Effector CD8-positive, alpha-beta T cell (primary cell): ENCODE results near the gene MRM1.
"Not testable (repeated sequence)": the region's sequence is repeated elsewhere in the genome, so short reads cannot be mapped to it uniquely, and the experiment has no call there.

Source experiments
- DNase-seq: peaks from one replicate; lab custom pipeline; 2025; lab: John Stamatoyannopoulos, UW

Gene MRM1

DNA sequence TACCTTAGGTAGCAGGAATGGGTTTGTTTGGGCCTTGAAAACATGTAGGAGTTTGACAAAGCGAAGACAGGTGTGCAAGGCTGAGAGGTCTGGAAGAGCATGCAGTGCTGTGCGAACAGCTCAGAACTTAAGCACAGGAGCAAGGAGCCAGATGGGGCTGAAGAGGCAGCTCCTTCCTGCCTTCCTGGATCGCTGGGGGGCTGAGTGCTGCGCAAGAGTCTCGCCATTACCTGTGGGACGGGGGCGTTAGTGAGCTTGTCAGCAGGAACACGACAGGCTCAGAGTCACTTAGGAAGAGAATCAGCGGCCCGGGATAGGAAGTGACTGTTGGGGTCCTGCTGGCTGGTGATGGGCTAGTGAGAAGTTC, 464 bp upstream of the MRM1 start:
- peak; percentile 34 for DNase-seq

- DNase-seq = no peak
Measured at GRCh38 chr17:36602030-36602748, 806 bp downstream of the MRM1 start.

DNA sequence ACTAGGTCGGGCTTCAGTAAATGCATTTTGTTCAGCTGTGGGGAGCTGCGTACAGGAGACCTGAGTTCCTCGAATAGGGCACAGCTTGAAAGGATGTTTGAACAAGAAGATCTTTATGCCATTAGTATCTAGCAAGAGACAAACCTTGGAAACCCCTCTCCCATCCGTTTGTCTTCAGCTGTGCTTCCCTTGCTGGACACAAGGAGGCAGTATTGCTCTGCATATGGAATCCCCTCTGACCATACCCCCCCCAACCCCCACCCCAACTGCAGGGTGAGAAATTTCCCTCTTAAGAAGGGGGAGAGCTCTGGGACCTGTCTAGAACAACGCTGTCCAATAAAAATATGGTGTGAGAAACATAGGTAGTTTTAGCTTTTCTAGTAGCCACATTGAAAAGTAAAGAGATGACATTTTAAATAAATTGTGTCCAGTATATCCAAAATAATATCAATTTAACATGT, 1.6 kb downstream of the MRM1 start:
- peak; percentile 74 for DNase-seq

GRCh38 chr17:36605028-36605427, 3.6 kb downstream of the MRM1 start:
- DNase-seq = not testable (repeated sequence)

- DNase-seq = no peak
Measured at GRCh38 chr17:36608280-36608679, 6.9 kb downstream of the MRM1 start.

DNA sequence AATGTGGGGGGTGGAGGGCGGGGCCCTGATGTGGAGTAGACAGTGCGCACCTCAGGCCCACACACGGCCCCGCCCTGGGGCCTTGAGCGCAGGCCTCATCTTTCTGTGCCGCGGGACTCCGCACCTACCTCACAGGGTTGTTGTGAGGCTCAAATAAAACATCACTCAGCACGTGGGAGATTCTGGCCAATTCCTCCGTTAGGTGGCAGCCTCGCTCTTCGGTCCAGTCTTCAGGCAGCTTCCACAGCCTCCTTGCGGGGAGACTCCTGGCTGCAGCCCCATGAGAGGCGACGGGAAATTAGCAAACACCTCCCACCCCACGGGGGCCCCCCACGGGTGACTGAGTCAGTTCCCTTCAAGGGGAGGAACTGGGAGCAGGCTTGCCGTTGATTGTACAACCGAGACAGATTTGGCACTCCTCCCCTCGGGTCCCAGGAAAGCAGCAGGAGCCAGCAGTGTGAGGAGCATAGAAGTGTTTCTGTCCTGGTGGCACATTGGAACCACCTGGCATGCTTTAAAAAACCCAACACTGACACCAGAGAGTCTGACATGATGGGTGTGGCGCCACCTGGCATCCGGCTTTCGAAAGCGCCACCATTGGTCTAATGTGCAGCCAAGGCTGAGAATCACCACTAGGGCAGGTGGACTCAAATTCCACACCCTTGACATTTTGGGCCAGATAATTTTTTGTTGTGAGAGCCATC, 7.6 kb downstream of the MRM1 start:
- no peak for DNase-seq

DNA sequence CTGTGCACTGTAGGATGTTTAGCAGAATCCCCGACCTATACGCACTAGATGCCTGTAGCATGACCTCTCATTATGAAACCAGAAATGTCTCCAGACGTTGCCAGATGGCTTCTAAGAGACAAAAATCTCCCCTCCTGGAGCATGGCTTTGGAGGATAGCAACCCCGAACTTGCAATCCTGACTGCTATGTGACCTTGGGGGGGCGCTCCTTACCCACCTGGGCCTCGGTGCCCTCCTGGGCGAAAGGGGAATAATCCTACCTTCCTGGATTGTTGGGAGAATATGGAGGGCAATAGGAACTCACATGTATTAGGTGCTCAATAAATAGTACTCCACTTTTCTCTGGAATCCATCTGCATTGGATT, 8.1 kb downstream of the MRM1 start:
- no peak for DNase-seq

- DNase-seq = no peak
Measured at GRCh38 chr17:36610474-36610873, 9.1 kb downstream of the MRM1 start.

DNA sequence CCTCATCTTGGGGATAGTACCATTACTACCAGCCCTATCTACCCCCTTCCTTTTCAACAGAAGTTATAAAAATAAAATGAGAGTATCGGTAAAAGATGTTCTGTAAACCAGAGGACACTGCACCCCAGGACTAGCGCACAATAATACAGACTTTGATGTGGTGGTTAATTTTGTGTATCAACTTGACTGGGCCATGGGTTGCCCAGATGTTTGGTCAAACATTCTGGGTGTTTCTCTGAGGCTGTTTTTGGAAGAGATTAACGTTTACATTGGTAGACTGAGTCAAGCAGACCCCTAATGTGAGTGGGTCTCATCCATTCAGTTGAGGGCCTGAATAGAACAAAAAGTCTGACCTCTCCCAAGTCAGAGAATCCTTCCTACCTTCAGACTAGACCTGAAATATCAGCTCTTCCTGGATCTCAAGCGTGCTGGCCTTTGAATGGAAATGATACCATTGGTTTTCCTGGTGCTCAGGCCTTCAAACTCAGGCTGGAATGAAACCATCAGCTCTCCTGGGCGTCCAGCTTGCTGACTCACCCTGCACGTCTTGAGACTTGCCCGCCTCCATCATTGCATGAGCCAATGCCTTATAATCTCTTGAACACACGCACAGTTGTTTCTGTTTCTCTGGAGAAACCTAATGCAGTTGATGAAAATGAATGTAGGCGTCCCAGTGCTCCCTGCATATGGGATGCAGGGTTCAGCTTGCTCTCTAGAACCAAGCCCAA, 10.1 kb downstream of the MRM1 start:
- no peak for DNase-seq

DNA sequence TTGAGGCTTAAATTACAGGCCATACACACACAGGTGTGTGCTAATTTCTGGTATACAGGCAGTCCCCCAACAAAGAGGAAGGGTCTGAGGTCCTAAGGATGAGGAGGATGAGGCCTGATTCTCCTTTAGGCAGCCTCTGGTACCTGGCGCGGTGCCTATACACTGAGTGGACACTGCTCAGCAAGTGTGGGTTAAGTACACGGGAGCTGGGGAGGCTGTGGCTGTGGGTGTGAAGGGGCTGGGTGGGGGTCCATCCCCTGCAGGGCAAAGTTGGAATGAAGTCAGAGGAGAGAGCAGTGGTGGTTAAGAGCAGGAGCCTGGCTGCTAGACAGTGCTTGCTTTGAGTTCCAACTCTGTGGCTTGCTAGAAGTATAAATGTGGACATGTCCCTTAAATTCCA, 10.9 kb downstream of the MRM1 start:
- DNase-seq = no peak

DNA sequence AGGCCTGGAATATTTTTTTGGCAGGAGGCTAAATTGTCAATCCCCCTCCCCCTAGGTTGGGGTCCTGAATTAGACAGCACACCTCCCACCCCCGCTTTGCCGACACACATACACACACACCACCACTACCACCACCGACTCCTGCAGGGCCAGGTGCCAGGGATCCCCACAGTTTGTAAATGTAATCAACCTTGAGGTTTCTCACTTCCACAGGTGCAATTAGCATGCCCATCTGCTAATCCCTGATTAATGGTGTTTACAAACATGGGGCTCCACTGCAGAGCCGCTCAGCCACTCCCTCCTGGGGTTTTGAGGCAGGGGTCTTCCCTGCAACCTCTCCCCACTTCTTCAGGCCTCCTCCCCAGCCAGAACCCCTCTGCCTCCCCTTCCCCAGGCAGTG, 11.8 kb downstream of the MRM1 start:
- DNase-seq = no peak

GRCh38 chr17:36614081-36614480, 12.7 kb downstream of the MRM1 start:
- no peak for DNase-seq

GRCh38 chr17:36614933-36615332, 13.6 kb downstream of the MRM1 start:
- DNase-seq = no peak

- DNase-seq = no peak
Measured at GRCh38 chr17:36616061-36617029, 15.0 kb downstream of the MRM1 start.

DNA sequence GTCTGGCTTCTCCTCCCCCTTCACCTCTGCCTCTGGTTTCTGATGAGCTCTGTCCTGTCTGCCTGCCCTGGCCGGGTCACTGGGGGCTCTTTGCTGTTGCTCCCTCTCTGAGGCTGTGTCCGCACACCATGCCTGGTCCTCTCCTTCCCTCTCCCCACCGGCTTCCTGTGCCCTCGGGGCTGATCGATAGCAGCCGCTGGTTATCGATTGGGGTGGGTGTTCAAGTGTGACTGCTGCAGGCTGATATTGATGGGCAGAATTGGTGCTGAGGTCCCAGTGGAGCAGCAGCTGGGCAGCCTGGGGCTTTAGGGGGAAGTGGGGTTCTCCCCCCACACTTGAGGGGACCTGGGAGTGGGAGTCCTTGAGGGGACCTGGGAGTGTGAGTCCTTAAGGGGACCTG, 16.4 kb downstream of the MRM1 start:
- no peak for DNase-seq

- no peak for DNase-seq
Measured at GRCh38 chr17:36623281-36623680, 21.9 kb downstream of the MRM1 start.

GRCh38 chr17:36625188-36625587, 23.8 kb downstream of the MRM1 start:
- DNase-seq = no peak

GRCh38 chr17:36627101-36627500, 25.7 kb downstream of the MRM1 start:
- DNase-seq = no peak

GRCh38 chr17:36628576-36628975, 27.2 kb downstream of the MRM1 start:
- no peak for DNase-seq

DNA sequence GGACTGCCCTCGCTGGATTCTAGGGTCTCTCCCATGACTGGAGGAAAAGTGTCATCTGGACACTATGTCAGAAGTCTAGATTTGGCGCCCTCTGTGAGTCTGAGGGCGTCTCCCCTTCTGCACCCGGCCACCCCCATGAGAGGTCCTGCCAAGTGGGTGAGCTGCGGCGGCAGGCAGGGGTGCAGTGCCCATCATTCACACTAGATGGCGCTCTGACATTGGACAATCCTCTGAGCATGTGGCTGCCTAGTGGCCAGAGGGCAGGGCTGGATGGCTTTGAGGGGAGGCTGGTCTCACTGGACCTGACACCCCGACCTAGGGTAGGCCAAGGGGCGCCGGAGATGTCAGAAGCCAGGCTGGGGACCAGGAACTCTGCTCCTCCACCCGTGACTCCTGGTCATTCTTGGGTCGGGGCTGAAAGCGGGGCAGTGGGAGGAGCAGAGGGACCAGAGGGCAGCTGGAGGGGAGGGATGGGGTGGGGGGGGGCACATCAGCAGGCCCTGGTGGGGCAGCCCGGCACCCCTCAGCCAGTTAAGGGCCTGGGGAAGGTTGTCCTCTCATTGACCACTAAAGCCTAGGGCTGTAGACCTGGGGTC, 28.0 kb downstream of the MRM1 start:
- peak; percentile 61 for DNase-seq

DNA sequence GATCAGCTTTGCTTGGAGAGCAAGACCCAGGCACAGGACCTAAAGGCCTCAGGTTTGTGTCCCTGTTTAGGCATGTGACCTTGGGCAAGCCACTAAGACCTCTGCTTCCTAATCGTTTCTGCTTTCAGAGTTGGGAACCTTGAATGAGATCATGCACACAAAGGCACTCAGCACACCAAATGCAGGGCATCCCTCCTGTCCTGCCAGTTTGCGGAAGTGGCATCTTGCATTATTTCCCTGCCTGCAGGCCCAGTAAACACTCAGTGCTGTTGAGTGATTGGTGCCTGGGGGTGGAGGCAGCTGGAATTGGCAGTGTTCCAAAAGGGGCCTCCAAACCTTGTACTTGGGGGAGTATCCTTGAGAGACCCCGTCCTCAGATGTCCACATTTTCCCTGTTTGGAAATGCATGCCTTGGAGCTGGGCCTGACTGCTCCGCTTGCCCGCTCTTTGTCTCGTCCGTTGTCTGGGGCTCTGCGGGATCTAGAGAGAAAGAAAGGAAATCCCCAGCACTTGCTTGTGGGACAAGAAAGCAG, 28.7 kb downstream of the MRM1 start:
- no peak for DNase-seq
